GM19395 (cell line): ENCODE results near the gene NSG2.

Source experiments
- ATAC-seq: cut with Tn5 transposase; IDR thresholded peaks from one replicate; pipeline ENCODE4 v1.9.1; 2021; ENCODE audit warnings: mild to moderate bottlenecking, moderate library complexity; ENCODE audit not compliant: unreplicated experiment

Gene NSG2

GRCh38 chr5:174058433-174059122 lies 13.1 kb downstream of the NSG2 start:
- ATAC-seq, result no peak

- no peak for ATAC-seq
These were observed 13.7 kb downstream of the NSG2 start for GRCh38 chr5:174059247-174059646.

- ATAC-seq, result no peak
These were observed 17.7 kb downstream of the NSG2 start for GRCh38 chr5:174063082-174063756.

GRCh38 chr5:174064171-174064570 lies 18.7 kb downstream of the NSG2 start:
- ATAC-seq, result no peak

- ATAC-seq, result no peak
These were observed 20.2 kb downstream of the NSG2 start for GRCh38 chr5:174065528-174066197.

- no peak for ATAC-seq
These were observed 22.0 kb downstream of the NSG2 start for GRCh38 chr5:174067499-174067898.

- ATAC-seq, result no peak
These were observed 26.0 kb downstream of the NSG2 start for GRCh38 chr5:174071484-174071883.

- no peak for ATAC-seq
These were observed 27.7 kb downstream of the NSG2 start for GRCh38 chr5:174073122-174073660.

GRCh38 chr5:174074369-174074768 lies 28.9 kb downstream of the NSG2 start:
- no peak for ATAC-seq

GRCh38 chr5:174078416-174078815 lies 32.9 kb downstream of the NSG2 start:
- ATAC-seq, result no peak

GRCh38 chr5:174082286-174082685 lies 36.8 kb downstream of the NSG2 start:
- no peak for ATAC-seq

GRCh38 chr5:174083056-174083827 lies 37.7 kb downstream of the NSG2 start:
- no peak for ATAC-seq

GRCh38 chr5:174084691-174085154 lies 39.2 kb downstream of the NSG2 start:
- ATAC-seq, result no peak

GRCh38 chr5:174086751-174087150 lies 41.2 kb downstream of the NSG2 start:
- ATAC-seq, result no peak

- ATAC-seq, result no peak
These were observed 42.3 kb downstream of the NSG2 start for GRCh38 chr5:174087783-174088182.

- no peak for ATAC-seq
These were observed 44.6 kb downstream of the NSG2 start for GRCh38 chr5:174090129-174090528.

- no peak for ATAC-seq
These were observed 47.6 kb downstream of the NSG2 start for GRCh38 chr5:174093123-174093522.

GRCh38 chr5:174094857-174095606 lies 49.5 kb downstream of the NSG2 start:
- no peak for ATAC-seq

GRCh38 chr5:174096619-174097018 lies 51.1 kb downstream of the NSG2 start:
- ATAC-seq, result no peak

- ATAC-seq, result no peak
These were observed 52.1 kb downstream of the NSG2 start for GRCh38 chr5:174097486-174098185.
